Fibroblast of lung (primary cell): ENCODE results near the gene FN3KRP. TPM values are rescaled to one million over a fixed set of nuclear protein-coding genes. Genes with fewer than 3 reads are reported as not detected.

Source experiments
- DNase-seq, 2 donors: peaks; one replicate each; pipeline versions ENCODE4 v3.0.0 to v3.0.0-alpha.2; 2010; ENCODE audit warnings: low read depth in 2 of 2
- H2AFZ ChIP-seq: 2 replicates; pipeline ENCODE4 v1.5.1; 2012; ENCODE audit warnings: low read length, control low read depth, inconsistent platforms
- H3K27ac ChIP-seq: 2 replicates; pipeline ENCODE4 v1.5.1; 2011; ENCODE audit warnings: low read length, control low read depth; ENCODE audit not compliant: insufficient read depth
- H3K27me3 ChIP-seq: 2 replicates; pipeline ENCODE4 v1.5.1; 2011; ENCODE audit warnings: mild to moderate bottlenecking, low read length; ENCODE audit not compliant: control insufficient read depth, insufficient read depth
- H3K36me3 ChIP-seq: 2 replicates; pipeline ENCODE4 v1.5.1; 2011; ENCODE audit warnings: low read length; ENCODE audit not compliant: control insufficient read depth, insufficient read depth
- H3K4me1 ChIP-seq: 2 replicates; pipeline ENCODE4 v1.5.1; 2011; ENCODE audit warnings: low read length; ENCODE audit not compliant: control insufficient read depth, insufficient read depth; ENCODE audit errors: extremely low read depth
- H3K4me2 ChIP-seq: 2 replicates; pipeline ENCODE4 v1.5.1; 2011; ENCODE audit warnings: low read length, control low read depth; ENCODE audit not compliant: insufficient read depth; ENCODE audit errors: extremely low read depth
- H3K4me3 ChIP-seq, 4 experiments: fragments of 200-600 bp in 1 of 4; sonication (generic) in 1 of 4; replicated peaks in 1 of 4; 2 replicates each; pipeline ENCODE4 v1.5.1; 2011 to 2016; ENCODE audit warnings: low read length in 4 of 4, low read depth in 3 of 4, mild to moderate bottlenecking in 3 of 4, control low read depth in 2 of 4, inconsistent platforms in 1 of 4, mixed read lengths in 1 of 4; ENCODE audit not compliant: insufficient read depth in 1 of 4; ENCODE audit errors: control extremely low read depth in 1 of 4
- H3K79me2 ChIP-seq: 2 replicates; pipeline ENCODE4 v1.5.1; 2012; ENCODE audit warnings: mild to moderate bottlenecking, low read length, inconsistent platforms; ENCODE audit not compliant: control insufficient read depth, insufficient read depth
- H3K9ac ChIP-seq: 2 replicates; pipeline ENCODE4 v1.5.1; 2011; ENCODE audit warnings: mild to moderate bottlenecking, low read length, control low read depth; ENCODE audit not compliant: insufficient read depth
- H3K9me3 ChIP-seq: 2 replicates; pipeline ENCODE4 v1.5.1; 2012; ENCODE audit warnings: low read depth, low read length; ENCODE audit not compliant: control insufficient read depth, insufficient read depth
- H4K20me1 ChIP-seq: 2 replicates; pipeline ENCODE4 v1.5.1; 2011; ENCODE audit warnings: low read length; ENCODE audit not compliant: control insufficient read depth, insufficient read depth; ENCODE audit errors: extremely low read depth
- EZH2 ChIP-seq: IDR thresholded peaks from 2 replicates; pipeline ENCODE4 v1.5.1; 2012; ENCODE audit warnings: low read length, control low read depth, mild to moderate bottlenecking; ENCODE audit errors: missing control alignments
- polyA plus RNA-seq, 2 donors: library from polyadenylated mRNA; depleted of rRNA in 1 of 2; stranded (reverse) in 1 of 2; unstranded in 1 of 2; fragments of >200 nt; gene quantifications; 2 replicates each; pipeline ENCODE4 v1.2.1, GENCODE V29; 2011 to 2012; ENCODE audit warnings: missing spikeins in 1 of 2
- total RNA-seq: library from RNA; depleted of rRNA; stranded (reverse); fragments of >200 nt; gene quantifications from 2 replicates; pipeline ENCODE4 v1.2.1, GENCODE V29; 2014
- TF ChIP-seq, protein P1 (sequence below), 2 donors: IDR thresholded peaks in 1 of 2; conservative IDR thresholded peaks in 1 of 2; 1 replicate in 1 of 2; 2 replicates in 1 of 2; pipeline ENCODE4 v1.5.1; 2011 to 2012; ENCODE audit warnings: low read length in 2 of 2, control low read depth in 1 of 2, inconsistent platforms in 1 of 2, low read depth in 1 of 2, mild to moderate bottlenecking in 1 of 2

The FN3KRP gene
- total and polyA plus RNA-seq, 2 donors (not counting 1 experiment from before 2014, with no cell fraction given) = 13.2 to 16.5 TPM

GRCh38 chr17:82718986-82719685 lies 2.6 kb downstream of the FN3KRP start:
- no peak for TF ChIP-seq EZH2
- TF ChIP-seq, protein P1, sequence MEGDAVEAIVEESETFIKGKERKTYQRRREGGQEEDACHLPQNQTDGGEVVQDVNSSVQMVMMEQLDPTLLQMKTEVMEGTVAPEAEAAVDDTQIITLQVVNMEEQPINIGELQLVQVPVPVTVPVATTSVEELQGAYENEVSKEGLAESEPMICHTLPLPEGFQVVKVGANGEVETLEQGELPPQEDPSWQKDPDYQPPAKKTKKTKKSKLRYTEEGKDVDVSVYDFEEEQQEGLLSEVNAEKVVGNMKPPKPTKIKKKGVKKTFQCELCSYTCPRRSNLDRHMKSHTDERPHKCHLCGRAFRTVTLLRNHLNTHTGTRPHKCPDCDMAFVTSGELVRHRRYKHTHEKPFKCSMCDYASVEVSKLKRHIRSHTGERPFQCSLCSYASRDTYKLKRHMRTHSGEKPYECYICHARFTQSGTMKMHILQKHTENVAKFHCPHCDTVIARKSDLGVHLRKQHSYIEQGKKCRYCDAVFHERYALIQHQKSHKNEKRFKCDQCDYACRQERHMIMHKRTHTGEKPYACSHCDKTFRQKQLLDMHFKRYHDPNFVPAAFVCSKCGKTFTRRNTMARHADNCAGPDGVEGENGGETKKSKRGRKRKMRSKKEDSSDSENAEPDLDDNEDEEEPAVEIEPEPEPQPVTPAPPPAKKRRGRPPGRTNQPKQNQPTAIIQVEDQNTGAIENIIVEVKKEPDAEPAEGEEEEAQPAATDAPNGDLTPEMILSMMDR (conservative IDR thresholded peaks at IDR 0.05 in 1 of 2, IDR thresholded peaks at IDR 0.05 in 1 of 2; ENCODE audit: low read depth in 1 of 2, low read length in 2 of 2) = no peak
- no peak overlapping the region for H3K4me2 ChIP-seq

DNA sequence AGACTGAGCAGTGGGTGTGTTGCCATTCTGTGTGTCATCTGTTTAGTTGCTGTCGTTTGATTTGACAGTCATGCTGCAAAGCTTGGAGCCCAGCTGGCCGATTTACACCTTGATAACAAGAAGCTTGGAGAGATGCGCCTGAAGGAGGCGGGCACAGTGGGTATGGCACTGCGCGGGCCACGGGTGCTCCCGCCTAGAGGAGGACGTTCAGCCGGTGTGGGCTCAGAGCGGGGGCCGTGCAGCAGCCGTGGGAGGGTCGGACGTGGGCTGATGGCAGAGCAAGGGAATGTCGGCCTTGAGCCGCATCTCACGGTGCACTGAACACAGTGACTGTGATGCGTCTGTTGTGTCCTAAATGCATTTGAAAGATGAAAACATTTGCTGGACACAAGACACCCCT lies 3.7 kb downstream of the FN3KRP start:
- no peak for TF ChIP-seq EZH2
- TF ChIP-seq, protein P1 (conservative IDR thresholded peaks at IDR 0.05 in 1 of 2, IDR thresholded peaks at IDR 0.05 in 1 of 2; ENCODE audit: low read depth in 1 of 2, low read length in 2 of 2) = no peak
- no peaks in the 10 kb centered on the region for H3K27me3 ChIP-seq
- no peaks in the 10 kb centered on the region for H4K20me1 ChIP-seq
- no peak overlapping the region for H3K4me2 ChIP-seq
- H3K36me3 ChIP-seq = peaks cover 4% of the 10 kb centered on the region
- no peak for DNase-seq
- no peak overlapping the region for H3K4me3 ChIP-seq
- H3K9me3 ChIP-seq = no peaks in the 10 kb centered on the region
- H3K9ac ChIP-seq = no peak overlapping the region
- H3K79me2 ChIP-seq = peaks cover 12% of the 10 kb centered on the region
- H2AFZ ChIP-seq = no peak overlapping the region
- peaks cover 4% of the 10 kb centered on the region for H3K4me1 ChIP-seq
- no peak overlapping the region for H3K27ac ChIP-seq

More at GRCh38 chr17:82718986-82719685, 2.6 kb downstream of the FN3KRP start:
- no peak overlapping the region for H3K27ac ChIP-seq
- H3K4me3 ChIP-seq = no peak overlapping the region
- peaks cover 4% of the 10 kb centered on the region for H3K4me1 ChIP-seq
- no peak overlapping the region for H2AFZ ChIP-seq
- H3K27me3 ChIP-seq = no peaks in the 10 kb centered on the region
- peaks cover 12% of the 10 kb centered on the region for H3K79me2 ChIP-seq
- H3K9ac ChIP-seq = no peak overlapping the region
- DNase-seq = no peak
- H4K20me1 ChIP-seq = no peaks in the 10 kb centered on the region
- peaks cover 4% of the 10 kb centered on the region for H3K36me3 ChIP-seq
- H3K9me3 ChIP-seq = no peaks in the 10 kb centered on the region

- Histone ChIP-seq H3K9me3 (no peaks in the 10 kb centered on the region), H3K4me2 (no peak overlapping the region), H3K36me3 (peaks cover 6% of the 10 kb centered on the region), H3K9ac (no peak overlapping the region), H3K27me3 (no peaks in the 10 kb centered on the region), H4K20me1 (no peaks in the 10 kb centered on the region), H3K79me2 (peaks cover 10% of the 10 kb centered on the region), H3K27ac (no peak overlapping the region), H3K4me1 (peaks cover 4% of the 10 kb centered on the region), H2AFZ (no peak overlapping the region), H3K4me3 (no peak overlapping the region)
- TF ChIP-seq EZH2 = no peak
- TF ChIP-seq, protein P1 (conservative IDR thresholded peaks at IDR 0.05 in 1 of 2, IDR thresholded peaks at IDR 0.05 in 1 of 2; ENCODE audit: low read depth in 1 of 2, low read length in 2 of 2) = no peak
- no peak for DNase-seq
These were observed 6.0 kb downstream of the FN3KRP start for GRCh38 chr17:82722341-82723013.
